ENCODE data around the gene KCNC2.

- TF ChIP-seq CTCF (conservative IDR thresholded peaks at IDR 0.05) (no peak), EZH2 (IDR thresholded peaks at IDR 0.05; ENCODE audit: low read depth) (no peak)
Observed at GRCh38 chr12:75020068-75020557, 189.5 kb downstream of the KCNC2 start.
